SK-N-SH treated with all-trans-retinoic acid at 6 μM for 48 hours (cell line): ENCODE results near the gene AGMO.

Experiments used
- ATAC-seq: fragments of 200-7000 bp; cut with Tn5 transposase; 3 replicates; pipeline ENCODE4 v1.9.1; 2020; ENCODE audit warnings: mild to moderate bottlenecking, moderate library complexity
- CSDC2 ChIP-seq: fragments of 250-450 bp; sonication (Bioruptor Pico); IDR thresholded peaks from 2 replicates; pipeline ENCODE4 v1.5.0; 2020; ENCODE audit warnings: mild to moderate bottlenecking, moderate library complexity
- ESRRG ChIP-seq: fragments of 250-450 bp; sonication (Bioruptor Pico); IDR thresholded peaks from 2 replicates; pipeline ENCODE4 v1.6.1; 2021; ENCODE audit warnings: mild to moderate bottlenecking
- GLIS3 ChIP-seq: fragments of 250-450 bp; sonication (Bioruptor Pico); IDR thresholded peaks from 2 replicates; pipeline ENCODE4 v1.5.0; 2020; ENCODE audit warnings: mild to moderate bottlenecking, moderate library complexity
- ISL1 ChIP-seq: fragments of 250-450 bp; sonication (Bioruptor Pico); IDR thresholded peaks from 2 replicates; pipeline ENCODE4 v2.1.2; 2022; ENCODE audit warnings: mild to moderate bottlenecking, moderate library complexity
- OSR1 ChIP-seq: fragments of 250-450 bp; sonication (Bioruptor Pico); IDR thresholded peaks from 2 replicates; pipeline ENCODE4 v1.8.0; 2022; ENCODE audit warnings: moderate library complexity, mild to moderate bottlenecking, inconsistent platforms
- PPARA ChIP-seq: fragments of 250-450 bp; sonication (Bioruptor Pico); IDR thresholded peaks from 2 replicates; pipeline ENCODE4 v1.5.0; 2020; ENCODE audit warnings: mild to moderate bottlenecking, borderline replicate concordance
- RARB ChIP-seq: fragments of 250-450 bp; sonication (Bioruptor Pico); IDR thresholded peaks from 2 replicates; pipeline ENCODE4 v1.8.0; 2021; ENCODE audit warnings: mild to moderate bottlenecking, moderate library complexity
- SNAI2 ChIP-seq: fragments of 250-450 bp; sonication (Bioruptor Pico); IDR thresholded peaks from 2 replicates; pipeline ENCODE4 v1.5.0; 2020; ENCODE audit warnings: mild to moderate bottlenecking, moderate library complexity
- TCF4 ChIP-seq: fragments of 250-450 bp; sonication (Bioruptor Pico); IDR thresholded peaks from 2 replicates; pipeline ENCODE4 v1.8.0; 2021; ENCODE audit warnings: mild to moderate bottlenecking, moderate library complexity, borderline replicate concordance
- TOX ChIP-seq: fragments of 250-450 bp; sonication (Bioruptor Pico); IDR thresholded peaks from 2 replicates; pipeline ENCODE4 v1.8.0; 2021; ENCODE audit warnings: mild to moderate bottlenecking, moderate library complexity, borderline replicate concordance
- ZC3H10 ChIP-seq: fragments of 250-450 bp; sonication (Bioruptor Pico); IDR thresholded peaks from 2 replicates; pipeline ENCODE4 v1.5.1; 2021; ENCODE audit warnings: mild to moderate bottlenecking, moderate library complexity
- ZFP3 ChIP-seq: fragments of 250-450 bp; sonication (Bioruptor Pico); IDR thresholded peaks from 2 replicates; pipeline ENCODE4 v1.5.0; 2020; ENCODE audit warnings: mild to moderate bottlenecking, moderate library complexity
- ZFP30 ChIP-seq: fragments of 450-650 bp; formaldehyde crosslinking; IDR thresholded peaks from 2 replicates; pipeline ENCODE4 v1.5.0; 2022; ENCODE audit warnings: mild to moderate bottlenecking, moderate library complexity
- ZNF565 ChIP-seq: fragments of 450-650 bp; formaldehyde crosslinking; conservative IDR thresholded peaks from 2 replicates; pipeline ENCODE4 v1.5.0; 2020; ENCODE audit warnings: low read depth, mild to moderate bottlenecking, moderate library complexity
- ZNF70 ChIP-seq: fragments of 450-650 bp; formaldehyde crosslinking; IDR thresholded peaks from 2 replicates; pipeline ENCODE4 v1.5.0; 2020; ENCODE audit warnings: mild to moderate bottlenecking, moderate library complexity
- ZNF8 ChIP-seq: fragments of 450-650 bp; formaldehyde crosslinking; IDR thresholded peaks from 2 replicates; pipeline ENCODE4 v1.5.0; 2020; ENCODE audit warnings: mild to moderate bottlenecking, moderate library complexity
- TF ChIP-seq, protein P1 (sequence below): fragments of 250-450 bp; sonication (Bioruptor Pico); IDR thresholded peaks from 2 replicates; pipeline ENCODE4 v1.8.0; 2020; ENCODE audit warnings: mild to moderate bottlenecking, moderate library complexity, borderline replicate concordance
- TF ChIP-seq, protein P2 (sequence below): fragments of 250-450 bp; sonication (Bioruptor Pico); IDR thresholded peaks from 2 replicates; pipeline ENCODE4 v1.8.0; 2021; ENCODE audit warnings: low read depth, mild to moderate bottlenecking, moderate library complexity, borderline replicate concordance
- TF ChIP-seq, protein P3 (sequence below): fragments of 250-450 bp; sonication (Bioruptor Pico); IDR thresholded peaks from 2 replicates; pipeline ENCODE4 v1.5.1; 2020; ENCODE audit warnings: low read depth, mild to moderate bottlenecking, moderate library complexity
- TF ChIP-seq, protein P4 (sequence below): fragments of 250-450 bp; sonication (Bioruptor Pico); IDR thresholded peaks from 2 replicates; pipeline ENCODE4 v1.5.0; 2020; ENCODE audit warnings: mild to moderate bottlenecking, moderate library complexity
- TF ChIP-seq, protein P5 (sequence below): fragments of 250-450 bp; sonication (Bioruptor Pico); IDR thresholded peaks from 2 replicates; pipeline ENCODE4 v1.5.1; 2021; ENCODE audit warnings: mild to moderate bottlenecking, moderate library complexity

Gene AGMO

DNA sequence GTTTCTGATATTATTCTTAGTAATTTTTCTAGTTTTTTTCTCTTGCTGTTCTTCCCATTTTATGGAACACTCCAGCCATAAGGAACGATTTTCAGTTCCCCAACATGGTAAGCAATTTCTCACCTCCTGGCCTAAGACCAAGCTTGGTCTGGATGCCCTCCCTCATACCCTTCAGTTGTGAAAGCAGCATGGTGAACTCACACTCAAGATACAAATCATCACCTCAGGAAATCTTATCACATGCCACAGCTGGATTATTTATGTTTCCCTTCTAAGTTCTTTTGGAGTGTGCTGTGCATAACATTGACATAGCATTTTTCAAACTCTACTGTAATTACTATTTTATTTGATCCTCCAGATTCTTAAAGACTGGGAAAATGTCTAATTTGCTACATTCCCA, 216.6 kb downstream of the AGMO start:
- ATAC-seq, result no peak
- no peak for TF ChIP-seq PPARA
- TF ChIP-seq, protein P1, sequence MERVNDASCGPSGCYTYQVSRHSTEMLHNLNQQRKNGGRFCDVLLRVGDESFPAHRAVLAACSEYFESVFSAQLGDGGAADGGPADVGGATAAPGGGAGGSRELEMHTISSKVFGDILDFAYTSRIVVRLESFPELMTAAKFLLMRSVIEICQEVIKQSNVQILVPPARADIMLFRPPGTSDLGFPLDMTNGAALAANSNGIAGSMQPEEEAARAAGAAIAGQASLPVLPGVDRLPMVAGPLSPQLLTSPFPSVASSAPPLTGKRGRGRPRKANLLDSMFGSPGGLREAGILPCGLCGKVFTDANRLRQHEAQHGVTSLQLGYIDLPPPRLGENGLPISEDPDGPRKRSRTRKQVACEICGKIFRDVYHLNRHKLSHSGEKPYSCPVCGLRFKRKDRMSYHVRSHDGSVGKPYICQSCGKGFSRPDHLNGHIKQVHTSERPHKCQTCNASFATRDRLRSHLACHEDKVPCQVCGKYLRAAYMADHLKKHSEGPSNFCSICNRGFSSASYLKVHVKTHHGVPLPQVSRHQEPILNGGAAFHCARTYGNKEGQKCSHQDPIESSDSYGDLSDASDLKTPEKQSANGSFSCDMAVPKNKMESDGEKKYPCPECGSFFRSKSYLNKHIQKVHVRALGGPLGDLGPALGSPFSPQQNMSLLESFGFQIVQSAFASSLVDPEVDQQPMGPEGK, result no peak
- TF ChIP-seq, protein P2, sequence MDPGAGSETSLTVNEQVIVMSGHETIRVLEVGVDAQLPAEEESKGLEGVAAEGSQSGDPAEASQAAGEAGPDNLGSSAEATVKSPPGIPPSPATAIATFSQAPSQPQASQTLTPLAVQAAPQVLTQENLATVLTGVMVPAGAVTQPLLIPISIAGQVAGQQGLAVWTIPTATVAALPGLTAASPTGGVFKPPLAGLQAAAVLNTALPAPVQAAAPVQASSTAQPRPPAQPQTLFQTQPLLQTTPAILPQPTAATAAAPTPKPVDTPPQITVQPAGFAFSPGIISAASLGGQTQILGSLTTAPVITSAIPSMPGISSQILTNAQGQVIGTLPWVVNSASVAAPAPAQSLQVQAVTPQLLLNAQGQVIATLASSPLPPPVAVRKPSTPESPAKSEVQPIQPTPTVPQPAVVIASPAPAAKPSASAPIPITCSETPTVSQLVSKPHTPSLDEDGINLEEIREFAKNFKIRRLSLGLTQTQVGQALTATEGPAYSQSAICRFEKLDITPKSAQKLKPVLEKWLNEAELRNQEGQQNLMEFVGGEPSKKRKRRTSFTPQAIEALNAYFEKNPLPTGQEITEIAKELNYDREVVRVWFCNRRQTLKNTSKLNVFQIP (CRISPR knock-in tag), result no peak
- TF ChIP-seq, all 23 proteins: peak for 0

DNA sequence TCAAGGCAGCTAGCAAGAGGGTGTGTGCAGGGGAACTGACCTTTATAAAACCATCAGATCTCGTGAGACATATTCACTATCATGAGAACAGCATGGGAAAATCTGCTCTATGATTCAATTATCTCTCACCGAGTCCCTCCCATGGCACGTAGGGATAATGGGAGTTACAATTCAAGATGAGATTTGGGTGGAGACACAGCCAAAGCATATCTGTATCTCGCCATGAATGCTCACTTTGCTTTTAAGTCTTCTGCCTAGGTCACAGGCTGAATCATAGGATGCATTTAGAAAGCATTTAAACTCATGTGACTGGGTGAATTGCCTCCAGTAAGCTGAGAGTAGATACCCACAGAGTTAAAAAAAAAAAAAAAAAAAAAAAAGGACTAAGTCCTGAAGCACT, 220.0 kb downstream of the AGMO start:
- no peak for ATAC-seq
- no peak for TF ChIP-seq TOX (CRISPR knock-in tag)
- no peak for TF ChIP-seq ZNF8 (CRISPR knock-in tag)
- TF ChIP-seq, protein P1, result no peak
- TF ChIP-seq ZNF70, result no peak
- no peak for TF ChIP-seq CSDC2 (CRISPR knock-in tag)
- TF ChIP-seq, protein P3, sequence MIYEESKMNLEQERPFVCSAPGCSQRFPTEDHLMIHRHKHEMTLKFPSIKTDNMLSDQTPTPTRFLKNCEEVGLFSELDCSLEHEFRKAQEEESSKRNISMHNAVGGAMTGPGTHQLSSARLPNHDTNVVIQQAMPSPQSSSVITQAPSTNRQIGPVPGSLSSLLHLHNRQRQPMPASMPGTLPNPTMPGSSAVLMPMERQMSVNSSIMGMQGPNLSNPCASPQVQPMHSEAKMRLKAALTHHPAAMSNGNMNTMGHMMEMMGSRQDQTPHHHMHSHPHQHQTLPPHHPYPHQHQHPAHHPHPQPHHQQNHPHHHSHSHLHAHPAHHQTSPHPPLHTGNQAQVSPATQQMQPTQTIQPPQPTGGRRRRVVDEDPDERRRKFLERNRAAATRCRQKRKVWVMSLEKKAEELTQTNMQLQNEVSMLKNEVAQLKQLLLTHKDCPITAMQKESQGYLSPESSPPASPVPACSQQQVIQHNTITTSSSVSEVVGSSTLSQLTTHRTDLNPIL (CRISPR knock-in tag), result no peak
- TF ChIP-seq, protein P4, sequence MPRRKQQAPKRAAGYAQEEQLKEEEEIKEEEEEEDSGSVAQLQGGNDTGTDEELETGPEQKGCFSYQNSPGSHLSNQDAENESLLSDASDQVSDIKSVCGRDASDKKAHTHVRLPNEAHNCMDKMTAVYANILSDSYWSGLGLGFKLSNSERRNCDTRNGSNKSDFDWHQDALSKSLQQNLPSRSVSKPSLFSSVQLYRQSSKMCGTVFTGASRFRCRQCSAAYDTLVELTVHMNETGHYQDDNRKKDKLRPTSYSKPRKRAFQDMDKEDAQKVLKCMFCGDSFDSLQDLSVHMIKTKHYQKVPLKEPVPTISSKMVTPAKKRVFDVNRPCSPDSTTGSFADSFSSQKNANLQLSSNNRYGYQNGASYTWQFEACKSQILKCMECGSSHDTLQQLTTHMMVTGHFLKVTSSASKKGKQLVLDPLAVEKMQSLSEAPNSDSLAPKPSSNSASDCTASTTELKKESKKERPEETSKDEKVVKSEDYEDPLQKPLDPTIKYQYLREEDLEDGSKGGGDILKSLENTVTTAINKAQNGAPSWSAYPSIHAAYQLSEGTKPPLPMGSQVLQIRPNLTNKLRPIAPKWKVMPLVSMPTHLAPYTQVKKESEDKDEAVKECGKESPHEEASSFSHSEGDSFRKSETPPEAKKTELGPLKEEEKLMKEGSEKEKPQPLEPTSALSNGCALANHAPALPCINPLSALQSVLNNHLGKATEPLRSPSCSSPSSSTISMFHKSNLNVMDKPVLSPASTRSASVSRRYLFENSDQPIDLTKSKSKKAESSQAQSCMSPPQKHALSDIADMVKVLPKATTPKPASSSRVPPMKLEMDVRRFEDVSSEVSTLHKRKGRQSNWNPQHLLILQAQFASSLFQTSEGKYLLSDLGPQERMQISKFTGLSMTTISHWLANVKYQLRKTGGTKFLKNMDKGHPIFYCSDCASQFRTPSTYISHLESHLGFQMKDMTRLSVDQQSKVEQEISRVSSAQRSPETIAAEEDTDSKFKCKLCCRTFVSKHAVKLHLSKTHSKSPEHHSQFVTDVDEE (CRISPR knock-in tag), result no peak
- TF ChIP-seq ZC3H10, result no peak
- TF ChIP-seq GLIS3 (CRISPR knock-in tag), result no peak
- no peak for TF ChIP-seq ISL1 (CRISPR knock-in tag)
- no peak for TF ChIP-seq PPARA
- no peak for TF ChIP-seq ZFP3 (CRISPR knock-in tag)
- TF ChIP-seq TCF4 (CRISPR knock-in tag), result no peak
- TF ChIP-seq ESRRG (CRISPR knock-in tag), result no peak
- no peak for TF ChIP-seq OSR1 (CRISPR knock-in tag)
- TF ChIP-seq, all 23 proteins: peak for 0

DNA sequence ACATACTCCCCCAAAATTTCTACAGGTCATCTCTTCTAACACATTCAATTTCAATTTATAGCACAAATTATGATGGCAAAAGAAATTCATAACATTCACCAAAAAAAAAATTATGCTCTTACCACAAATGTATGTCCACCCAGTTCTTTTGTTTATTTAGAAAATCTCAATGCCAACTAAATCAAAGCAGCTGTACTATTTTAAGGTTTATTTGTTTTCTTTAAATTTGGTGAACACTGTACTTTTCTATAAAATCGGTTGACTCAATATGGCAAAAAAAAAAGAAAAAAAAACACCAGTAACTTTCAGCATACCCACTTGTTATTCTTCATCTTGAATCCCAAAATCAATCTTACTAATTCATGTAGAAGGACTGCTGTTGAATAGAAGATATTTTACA, 225.7 kb downstream of the AGMO start:
- TF ChIP-seq, protein P5, sequence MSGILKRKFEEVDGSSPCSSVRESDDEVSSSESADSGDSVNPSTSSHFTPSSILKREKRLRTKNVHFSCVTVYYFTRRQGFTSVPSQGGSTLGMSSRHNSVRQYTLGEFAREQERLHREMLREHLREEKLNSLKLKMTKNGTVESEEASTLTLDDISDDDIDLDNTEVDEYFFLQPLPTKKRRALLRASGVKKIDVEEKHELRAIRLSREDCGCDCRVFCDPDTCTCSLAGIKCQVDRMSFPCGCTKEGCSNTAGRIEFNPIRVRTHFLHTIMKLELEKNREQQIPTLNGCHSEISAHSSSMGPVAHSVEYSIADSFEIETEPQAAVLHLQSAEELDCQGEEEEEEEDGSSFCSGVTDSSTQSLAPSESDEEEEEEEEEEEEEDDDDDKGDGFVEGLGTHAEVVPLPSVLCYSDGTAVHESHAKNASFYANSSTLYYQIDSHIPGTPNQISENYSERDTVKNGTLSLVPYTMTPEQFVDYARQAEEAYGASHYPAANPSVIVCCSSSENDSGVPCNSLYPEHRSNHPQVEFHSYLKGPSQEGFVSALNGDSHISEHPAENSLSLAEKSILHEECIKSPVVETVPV (CRISPR knock-in tag), result no peak
- TF ChIP-seq, protein P3 (CRISPR knock-in tag), result no peak
- TF ChIP-seq ZC3H10, result no peak
- no peak for TF ChIP-seq ISL1 (CRISPR knock-in tag)
- no peak for TF ChIP-seq CSDC2 (CRISPR knock-in tag)
- no peak for TF ChIP-seq PPARA
- TF ChIP-seq ZNF8 (CRISPR knock-in tag), result no peak
- TF ChIP-seq GLIS3 (CRISPR knock-in tag), result no peak
- no peak for TF ChIP-seq SNAI2 (CRISPR knock-in tag)
- TF ChIP-seq TOX (CRISPR knock-in tag), result no peak
- TF ChIP-seq RARB (CRISPR knock-in tag), result no peak
- TF ChIP-seq, protein P2 (CRISPR knock-in tag), result no peak
- TF ChIP-seq ZNF565, result no peak
- no peak for TF ChIP-seq TCF4 (CRISPR knock-in tag)
- TF ChIP-seq ZFP30 (CRISPR knock-in tag), result no peak
- TF ChIP-seq, protein P1, result no peak
- no peak for ATAC-seq
